M059J (cell line): ENCODE measurements around the gene TRABD2A. TPM values are rescaled to one million over a fixed set of nuclear protein-coding genes. Genes with fewer than 3 reads are reported as not detected.
"Not testable (repeated sequence)": the region's sequence is repeated elsewhere in the genome, so short reads cannot be mapped to it uniquely, and the experiment has no call there.

Source experiments
- DNase-seq: peaks from one replicate; pipeline ENCODE4 v3.0.0-alpha.2; 2012; ENCODE audit warnings: low read depth
- total RNA-seq: library from RNA; depleted of rRNA; stranded (reverse); fragments of >200 nt; shearing (Covaris generic); gene quantifications from 2 replicates; pipeline ENCODE4 v1.2.3, GENCODE V29; 2014

TRABD2A gene
- total RNA-seq, 1 experiment from 2014 or later, result 3.7 TPM

DNA sequence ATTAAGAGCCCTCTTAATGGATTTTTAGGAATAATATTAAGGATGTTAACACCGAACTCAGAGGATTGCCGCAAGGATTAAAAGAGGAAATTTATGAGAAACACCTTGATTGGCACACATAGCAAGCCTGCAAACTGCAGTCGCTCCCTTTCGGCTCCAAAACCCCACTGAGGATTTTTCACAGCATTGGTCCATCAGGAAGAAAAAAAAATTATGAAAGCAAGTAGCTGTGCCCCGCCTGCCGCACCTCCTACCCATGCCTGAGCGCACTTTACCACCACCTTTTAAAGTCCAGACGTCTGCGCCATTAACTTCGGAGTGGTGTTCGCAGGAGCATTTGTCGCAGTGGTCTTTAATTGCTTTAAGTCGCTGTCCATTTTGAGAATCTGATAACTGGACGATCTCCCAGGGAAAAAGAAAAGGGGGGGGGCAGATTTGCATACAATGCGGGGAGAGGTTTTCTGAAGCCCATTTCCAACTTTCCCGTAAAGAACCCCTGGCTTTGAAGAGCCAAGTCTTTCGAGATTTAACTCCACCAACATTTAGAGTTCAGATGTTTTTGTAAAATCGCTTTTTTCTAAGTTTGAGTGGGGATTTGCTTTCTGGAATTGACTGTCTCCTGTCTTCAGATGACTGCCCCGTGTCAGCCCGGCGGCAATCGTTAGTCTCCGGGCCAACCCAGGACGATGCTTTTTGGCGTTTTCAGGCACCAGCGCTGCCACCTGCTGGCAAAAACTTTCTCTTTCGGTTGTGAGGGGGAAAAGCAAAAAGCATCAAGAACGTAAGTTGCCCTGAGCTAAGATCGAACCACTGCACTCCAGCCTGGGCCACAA, 913 bp upstream of the TRABD2A start:
- peak; percentile 84 for DNase-seq

DNA sequence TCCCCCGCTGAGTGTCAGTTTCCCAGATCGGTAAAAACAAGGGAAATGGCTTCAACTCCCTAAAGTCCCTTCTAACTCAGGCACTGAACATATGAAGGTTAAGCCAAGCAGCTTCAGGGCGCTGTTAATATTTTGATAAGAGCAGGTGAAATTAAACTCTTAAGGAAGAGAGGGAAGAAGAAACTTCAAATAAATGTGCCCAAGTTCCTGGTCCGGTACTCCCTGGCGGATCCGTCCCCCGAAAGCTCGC, 564 bp downstream of the TRABD2A start:
- no peak for DNase-seq

DNA sequence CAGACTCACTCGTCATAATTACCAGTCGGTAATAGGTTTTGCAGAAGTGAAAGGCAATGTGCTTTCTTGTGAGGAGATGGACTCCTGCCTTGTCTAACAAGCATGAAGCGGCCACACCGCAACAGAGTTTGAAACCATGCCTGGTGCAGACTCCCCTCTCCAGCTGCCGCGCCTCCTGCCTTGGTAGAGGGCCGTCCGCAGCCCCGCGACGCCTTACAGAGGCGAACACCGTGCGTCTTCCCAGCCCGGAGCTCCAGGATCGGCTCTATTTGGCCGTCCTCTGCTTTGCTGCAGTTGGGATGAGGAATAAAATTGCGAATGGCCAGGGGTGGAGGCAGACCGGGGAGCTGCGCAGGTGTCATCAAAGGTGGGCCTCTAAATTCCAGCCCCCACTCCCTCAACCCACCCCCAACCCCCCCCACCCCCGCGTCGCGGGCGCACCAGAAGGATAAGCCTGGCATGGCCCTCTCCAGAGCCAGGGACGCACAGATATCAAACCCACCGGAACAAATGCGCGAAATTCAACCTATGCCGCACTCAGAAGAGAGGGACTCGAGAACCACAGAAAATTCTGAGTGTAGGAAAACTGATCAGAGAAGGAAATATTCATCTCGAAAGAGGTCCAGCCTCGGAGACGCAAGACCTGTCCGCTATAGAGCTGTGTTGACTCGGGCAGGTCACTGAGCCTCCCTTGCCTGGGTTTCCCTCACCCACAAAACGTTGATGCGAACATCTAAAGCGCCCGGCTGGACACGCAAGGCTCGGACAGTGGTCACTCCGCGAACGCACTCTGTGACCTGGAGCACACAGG, 1.1 kb downstream of the TRABD2A start:
- DNase-seq, result no peak

DNA sequence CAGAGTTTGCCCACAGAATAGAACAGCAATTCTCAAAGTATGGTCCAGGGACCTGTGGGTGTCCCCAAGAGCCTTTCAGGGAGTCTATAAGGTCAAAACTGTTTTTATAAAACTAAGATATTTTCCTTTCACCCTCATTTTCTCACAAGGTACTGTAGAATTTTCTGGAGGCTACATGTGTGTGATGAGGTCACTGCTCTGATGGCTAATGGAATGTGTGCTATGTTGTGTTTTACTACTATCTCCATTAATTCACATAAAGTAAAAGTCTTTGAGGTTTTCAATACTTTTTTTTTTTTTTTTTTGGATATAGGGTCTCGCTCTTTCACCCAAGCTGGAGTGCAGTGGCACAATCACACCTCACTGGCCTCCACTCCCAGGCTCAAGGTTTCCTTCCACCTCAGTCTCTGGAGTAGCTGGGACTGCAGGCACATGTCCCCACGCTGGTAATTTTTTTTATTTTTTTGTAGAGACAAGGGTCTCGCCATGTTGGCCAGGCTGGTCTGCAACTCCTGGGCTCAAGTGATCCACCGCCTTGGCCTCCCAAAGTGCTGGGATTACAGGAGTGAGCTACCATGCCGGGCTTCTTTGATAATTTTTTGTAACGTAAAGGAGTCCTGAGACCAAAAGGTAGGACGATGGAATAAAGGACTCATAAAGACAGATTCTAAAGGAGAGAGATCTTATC, 1.8 kb downstream of the TRABD2A start:
- no peak for DNase-seq

DNA sequence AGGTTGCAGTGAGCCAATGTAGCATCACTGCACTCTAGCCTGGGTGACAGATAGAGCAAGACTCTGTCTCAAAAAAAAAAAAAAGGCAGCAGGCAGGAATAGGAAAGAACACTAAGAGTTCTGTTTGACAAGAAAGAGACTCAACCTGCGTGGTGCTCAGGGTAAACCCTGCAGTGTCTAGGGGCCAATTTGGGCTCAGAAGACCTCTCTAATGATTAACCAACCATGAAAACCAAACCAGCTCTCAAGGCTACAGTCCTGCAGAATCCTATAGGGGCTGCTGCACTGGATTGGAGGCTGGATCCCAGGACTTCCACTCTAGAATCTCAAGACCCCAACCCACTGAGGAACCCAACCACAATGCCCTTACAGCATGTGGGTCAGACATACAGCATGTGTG, 2.4 kb downstream of the TRABD2A start:
- no peak for DNase-seq

DNA sequence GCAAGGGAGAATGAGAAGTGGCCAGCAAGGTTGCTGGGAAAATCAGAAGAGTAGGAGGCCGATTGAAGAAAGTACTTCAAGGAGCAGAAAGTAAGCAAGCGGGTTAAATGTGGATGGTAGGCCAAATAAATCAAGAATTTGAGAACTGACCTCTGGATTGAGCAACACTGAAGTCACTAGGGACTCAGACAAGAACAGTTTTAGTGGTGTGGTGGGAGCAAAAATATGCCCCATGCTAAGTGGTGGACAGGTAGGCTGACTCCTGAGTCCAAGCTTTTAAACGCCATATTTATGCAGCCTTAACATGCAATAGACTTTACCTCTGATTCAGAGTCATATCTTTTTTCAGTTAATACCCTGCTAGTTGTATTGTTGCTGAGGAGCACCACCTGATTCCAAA, 4.5 kb downstream of the TRABD2A start:
- no peak for DNase-seq

DNA sequence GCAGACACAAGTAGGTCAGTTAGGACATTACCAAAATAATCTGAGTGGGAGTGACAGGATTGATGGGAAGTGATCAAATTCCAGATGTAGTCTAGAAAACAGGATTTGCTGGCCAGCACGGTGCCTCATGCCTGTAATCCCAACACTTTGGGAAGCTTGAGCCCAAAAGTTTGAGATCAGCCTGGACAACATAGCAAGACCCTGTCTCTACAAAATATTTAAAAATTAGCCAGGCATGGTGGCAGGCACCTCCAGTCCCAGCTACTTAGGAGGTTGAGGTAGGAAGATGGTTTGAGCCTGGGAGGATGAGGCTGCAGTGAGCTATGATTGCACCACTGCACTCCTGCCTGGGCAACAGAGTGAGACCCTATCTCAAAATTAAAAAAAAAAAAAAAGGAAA, 5.3 kb downstream of the TRABD2A start:
- DNase-seq, result not testable (repeated sequence)

DNA sequence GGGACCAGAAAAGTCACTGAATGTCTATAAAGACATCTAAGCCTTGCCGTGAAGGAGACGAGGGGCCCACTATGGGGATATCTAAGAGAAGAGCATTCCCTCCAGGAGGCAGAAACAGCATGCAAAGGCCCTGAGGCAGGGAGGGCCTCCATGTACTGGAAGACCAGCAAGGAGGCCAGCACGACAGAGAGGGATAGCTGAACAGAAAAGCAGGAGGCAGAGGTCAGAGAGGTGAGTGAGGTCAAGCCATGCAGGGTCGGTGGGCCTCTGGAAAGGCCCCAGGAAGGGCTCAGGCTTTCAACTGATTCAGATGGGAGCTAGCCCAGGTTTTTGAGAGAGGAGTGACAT, 5.7 kb downstream of the TRABD2A start:
- no peak for DNase-seq

DNA sequence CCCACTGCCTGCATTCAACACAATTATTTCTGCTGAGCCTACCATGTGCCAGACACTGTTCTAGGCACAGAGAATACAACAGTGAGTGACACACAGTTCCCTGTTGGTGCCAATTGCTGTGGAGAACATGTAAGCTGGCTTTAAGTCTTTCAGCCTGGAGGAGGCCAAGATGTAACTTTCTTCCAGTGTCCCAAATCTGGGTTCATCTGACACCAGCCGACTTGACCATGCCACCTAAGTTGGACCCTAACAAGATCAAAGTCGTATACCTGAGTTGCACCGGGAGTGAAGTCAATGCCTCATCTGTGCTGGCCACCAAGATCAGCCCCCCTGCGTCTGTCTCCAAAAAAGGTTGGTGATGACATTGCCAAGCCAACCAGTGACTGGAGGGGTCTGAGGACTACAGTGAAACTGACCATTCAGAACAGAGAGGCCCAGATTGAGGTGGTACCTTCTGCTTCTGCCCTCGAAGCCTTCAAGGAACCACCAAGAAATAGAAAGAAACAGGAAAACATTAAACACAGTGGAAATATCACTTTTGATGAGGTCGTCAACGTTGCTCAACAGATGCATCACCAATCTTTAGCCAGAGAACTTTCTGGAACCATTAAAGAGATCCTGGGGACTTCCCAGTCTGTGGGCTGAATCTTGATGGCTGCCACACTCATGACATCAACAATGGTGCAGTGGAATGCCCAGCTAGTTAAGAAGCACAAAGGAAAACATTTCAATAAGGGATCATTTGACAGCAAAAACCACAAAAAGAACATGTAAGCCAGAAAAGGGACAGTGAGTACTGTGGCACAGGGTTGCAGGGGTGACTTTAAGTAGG, 6.3 kb downstream of the TRABD2A start:
- no peak for DNase-seq

DNA sequence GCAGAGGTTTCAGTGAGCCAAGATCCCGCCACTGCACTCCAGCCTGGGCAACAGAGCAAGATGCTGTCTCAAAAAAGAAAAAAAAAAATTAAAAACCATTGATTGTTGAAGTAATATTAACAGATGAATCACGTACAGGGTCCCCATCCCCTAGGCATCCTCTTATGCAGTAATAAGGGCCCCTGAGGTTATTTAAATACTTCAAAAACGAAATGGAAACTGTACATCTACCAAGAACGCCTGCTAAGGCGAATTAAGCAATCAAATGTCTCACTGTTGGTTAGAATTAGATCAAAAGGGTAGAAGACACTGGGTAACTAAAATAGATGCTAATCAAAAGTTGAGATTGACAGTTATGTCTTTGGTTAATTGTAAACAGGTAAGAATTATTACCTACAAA, 7.5 kb downstream of the TRABD2A start:
- DNase-seq, result no peak

DNA sequence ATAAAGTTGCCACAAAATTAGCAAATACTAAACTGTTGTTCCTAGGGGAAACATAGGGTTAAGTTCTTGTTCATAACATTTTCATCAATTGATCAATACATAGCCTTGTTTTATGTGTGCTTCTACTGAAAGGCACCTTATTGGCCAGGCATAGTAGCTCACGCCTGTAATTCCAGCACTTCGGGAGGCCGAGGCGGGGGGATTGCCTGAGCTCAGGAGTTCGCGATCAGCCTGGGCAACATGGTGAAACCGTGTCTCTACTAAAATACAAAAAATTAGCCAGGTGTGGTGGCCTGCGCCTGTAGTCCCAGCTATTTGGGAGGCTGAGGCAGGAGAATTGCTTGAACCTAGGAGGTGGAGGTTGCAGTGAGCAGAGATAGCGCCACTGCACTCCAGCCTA, 8.2 kb downstream of the TRABD2A start:
- DNase-seq, result not testable (repeated sequence)

DNA sequence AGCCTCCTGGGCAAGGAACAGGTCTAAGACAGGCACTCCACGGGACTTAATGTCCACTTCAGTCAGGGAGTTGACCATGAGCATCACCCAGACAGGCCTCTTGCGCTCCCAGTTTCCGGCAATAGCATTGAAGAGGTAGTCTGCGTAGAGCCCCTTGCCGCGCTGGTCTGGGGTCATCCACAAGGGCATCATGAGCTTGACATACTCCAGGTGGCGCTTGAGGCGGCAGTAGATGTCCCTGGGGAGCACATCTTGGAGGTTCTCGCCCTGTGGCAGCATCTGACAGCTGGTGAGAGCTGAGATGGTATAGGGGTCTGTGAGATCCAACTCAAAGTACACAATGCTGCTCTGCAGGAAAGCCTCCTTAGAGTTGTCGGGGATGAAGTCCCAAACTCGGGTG, 10.6 kb downstream of the TRABD2A start:
- DNase-seq, result no peak

DNA sequence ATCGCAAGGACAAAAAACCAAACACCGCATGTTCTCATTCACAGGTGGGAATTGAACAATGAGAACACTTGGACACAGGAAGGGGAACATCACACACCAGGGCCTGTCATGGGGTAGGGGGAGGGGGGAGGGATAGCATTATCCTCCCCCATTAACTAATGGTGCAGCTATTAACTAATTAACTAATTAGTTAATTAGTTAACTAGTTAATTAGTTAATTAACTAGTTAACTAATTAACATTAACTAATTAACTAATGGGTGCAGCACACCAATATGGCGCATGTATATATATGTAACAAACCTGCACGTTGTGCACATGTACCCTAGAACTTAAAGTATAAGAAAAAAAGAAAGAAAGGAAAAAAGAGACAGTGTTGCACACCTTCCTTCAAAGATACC, 12.6 kb downstream of the TRABD2A start:
- not testable (repeated sequence) for DNase-seq

DNA sequence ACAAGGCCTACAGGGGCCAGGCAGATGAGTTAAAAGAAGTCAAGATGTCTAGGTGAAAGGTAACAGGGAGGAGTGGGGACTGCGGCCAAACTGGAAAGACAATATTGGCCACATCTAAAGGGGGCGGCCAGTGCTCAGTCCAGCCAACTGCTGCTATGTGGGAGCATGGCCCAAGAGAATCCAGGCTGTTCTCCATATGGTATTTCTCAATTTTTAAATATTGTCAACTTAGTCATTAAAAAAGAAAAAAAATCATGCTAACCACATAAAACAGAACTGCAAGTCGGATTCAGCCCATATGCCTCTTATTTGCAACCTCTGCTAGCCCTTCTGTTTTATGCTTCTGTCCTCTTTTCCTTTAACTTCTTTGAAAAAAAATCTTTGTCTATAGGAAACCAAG, 14.8 kb downstream of the TRABD2A start:
- DNase-seq, result no peak

DNA sequence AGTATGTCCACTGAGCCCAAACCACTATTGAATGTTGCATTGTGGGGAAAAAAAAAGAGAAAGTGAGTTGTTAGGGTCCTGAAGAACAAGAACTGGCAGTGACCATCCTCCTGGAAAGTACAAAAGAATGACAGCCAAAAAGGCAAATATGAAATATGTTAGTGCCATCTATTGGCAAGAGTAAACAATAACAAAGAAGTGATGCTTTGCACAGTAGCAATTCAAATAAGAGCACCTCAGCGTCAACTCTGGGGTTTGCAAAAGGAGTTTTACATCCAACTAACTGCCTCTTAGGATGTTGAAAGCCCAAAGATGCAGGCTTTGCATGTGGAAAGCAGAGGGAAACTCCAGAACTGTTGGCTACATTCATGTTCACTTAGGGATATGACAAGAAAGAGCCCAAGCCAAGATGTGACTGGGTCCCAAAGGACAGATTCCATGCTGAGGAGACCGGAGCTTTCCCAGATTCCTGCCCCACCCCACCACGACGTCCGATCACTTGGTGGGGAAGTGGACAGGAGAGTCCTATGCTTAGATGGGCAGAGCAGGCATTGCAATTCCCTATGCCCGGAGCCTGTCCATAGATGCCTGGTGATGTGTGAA, 15.6 kb downstream of the TRABD2A start:
- peak; percentile 58 for DNase-seq

DNA sequence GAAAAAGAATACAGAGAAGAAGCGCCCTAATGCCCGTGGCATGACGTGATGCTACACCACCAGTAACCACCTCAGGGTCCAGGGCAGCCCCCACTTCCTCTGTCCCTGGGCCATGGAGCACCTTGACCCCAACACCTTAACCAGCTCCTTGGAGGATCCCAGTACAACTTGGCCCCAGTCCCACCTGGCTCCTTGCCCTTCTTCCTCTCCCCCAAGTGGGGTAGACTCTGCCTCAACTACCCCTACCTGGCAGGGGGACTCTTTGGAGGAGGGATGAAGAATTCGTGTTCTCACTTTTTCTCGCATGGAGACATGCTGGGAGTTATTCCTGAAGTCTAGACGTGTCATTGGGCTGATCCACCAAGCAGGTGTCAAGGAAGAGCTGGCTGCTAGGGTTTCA, 18.9 kb downstream of the TRABD2A start:
- no peak for DNase-seq

DNA sequence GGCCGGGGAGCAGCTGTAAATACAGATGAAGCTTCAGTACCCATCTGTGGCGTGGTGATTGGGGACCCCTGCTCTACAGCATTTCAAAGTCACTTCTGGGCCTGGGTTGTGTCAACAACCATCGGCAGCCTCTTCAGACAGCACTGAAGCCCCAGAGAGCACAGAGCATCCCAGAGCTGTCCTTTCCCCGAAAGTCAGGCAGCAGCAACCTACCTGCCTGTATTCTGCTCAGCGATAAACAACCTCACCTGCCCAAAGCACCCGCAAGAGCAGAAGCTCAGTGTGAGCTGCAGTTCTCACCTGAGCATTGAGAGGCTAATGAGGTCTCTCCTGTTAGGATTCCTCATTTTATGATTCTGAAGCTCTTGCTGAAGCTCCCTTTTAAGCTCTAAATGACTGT, 19.3 kb downstream of the TRABD2A start:
- no peak for DNase-seq

DNA sequence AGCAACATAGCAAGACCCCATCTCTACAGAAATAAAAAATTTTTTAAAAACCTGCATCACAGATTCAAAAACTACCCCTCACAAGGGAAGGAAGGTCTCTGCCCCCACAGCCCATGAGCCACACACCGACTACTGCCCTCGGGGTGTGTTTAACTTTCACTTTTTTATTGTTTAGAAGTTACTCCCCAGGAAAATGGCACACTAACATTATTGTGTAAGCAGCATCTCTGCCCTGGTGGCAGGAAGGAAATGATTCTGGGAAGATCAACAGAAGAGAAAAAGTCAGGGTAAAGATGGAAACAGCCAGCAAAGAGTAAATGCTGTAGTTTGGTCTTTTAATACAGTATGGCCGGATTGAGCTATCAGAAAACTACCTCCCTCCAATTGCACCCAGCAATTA, 21.9 kb downstream of the TRABD2A start:
- no peak for DNase-seq

DNA sequence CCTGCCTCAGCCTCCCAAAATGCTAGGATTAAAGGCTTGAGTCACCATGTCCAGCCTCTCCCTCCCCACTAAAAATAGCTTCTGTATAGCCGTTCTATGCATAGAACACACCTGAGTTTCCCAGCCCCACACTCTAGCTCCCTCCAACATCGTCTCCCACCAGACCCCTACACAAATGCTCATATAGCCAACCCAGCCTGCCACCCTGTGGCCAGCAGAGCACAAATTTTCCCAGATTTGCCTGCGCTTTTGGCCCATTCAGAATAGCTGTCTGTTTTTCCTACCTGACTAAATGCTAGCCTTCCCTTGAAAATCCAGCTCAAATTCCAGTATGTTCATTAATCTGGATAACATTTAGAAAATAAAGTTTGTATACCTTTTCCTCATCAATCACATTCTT, 22.8 kb downstream of the TRABD2A start:
- no peak for DNase-seq

DNA sequence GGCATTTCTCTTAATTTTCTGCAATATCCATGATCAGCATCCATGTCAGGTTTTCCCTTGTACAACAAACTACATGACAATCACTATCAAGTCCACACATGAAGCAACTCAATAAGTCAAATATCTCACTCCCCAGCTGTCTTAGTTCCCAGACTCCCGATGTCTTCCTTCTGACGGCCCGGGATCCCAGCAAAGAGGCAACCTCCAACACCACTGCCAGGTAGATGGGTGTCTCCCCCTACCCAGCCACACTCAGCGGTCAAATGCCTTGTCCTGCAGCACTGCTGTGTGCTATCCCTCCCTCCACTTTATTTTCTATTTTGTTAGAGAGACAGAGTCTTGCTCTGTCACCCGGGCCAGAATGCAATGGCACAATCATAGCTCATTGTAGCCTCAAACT, 23.3 kb downstream of the TRABD2A start:
- DNase-seq, result no peak

DNA sequence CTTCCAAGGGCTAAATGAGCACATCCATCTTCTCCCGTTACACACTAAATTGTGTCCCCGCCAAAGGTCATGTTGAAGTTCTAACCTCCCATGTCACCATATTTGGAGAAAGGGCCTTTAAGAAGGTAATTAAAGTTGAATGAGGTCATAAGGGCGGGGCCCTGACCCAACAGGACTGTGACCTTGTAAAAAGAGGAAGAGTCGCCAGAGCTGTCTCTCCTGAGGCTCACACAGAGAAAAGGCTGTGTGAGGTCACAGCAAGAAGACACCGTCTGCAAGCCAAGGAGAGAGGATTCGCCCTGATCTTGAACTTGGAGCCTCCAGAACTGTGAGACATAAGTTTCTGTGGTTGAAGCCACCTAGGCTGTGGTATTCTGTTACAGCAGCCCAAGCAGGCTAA, 24.1 kb downstream of the TRABD2A start:
- no peak for DNase-seq

DNA sequence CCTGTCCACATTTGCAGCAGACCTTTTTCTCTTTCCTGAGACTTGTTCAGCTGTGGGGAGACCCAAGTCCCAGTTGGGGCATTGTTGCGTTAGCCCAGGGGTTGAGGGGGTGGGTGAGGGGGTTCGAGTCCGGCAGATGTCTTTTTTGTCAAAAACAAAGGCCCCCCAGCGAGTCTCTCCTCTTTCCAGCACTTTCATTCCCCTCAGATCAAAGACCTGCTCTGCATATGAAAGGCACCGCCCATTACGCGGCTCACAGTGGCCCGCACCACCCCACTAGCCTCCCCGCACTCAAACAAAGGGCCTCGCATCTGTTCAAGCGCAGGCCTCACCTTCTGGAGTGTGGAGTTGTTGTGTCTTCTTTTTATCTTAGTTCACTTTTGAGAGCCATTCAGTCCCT, 25.2 kb downstream of the TRABD2A start:
- no peak for DNase-seq
